Stimulated activated CD8-positive, alpha-beta memory T cell treated with anti-CD3 and anti-CD28 coated beads, Interleukin-12 subunit alpha, Interleukin-12 subunit beta, amount 100 ng/mL, for 24 hours (primary cell): ENCODE data around the gene CAPN10.
"Not testable (repeated sequence)": the region's sequence is repeated elsewhere in the genome, so short reads cannot be mapped to it uniquely, and the experiment has no call there.

Source experiments
- DNase-seq: peaks from one replicate; pipeline ENCODE4 v3.0.0-alpha.2; 2020; ENCODE audit errors: extremely low read depth

The CAPN10 gene

GRCh38 chr2:240563231-240563630 lies 23.3 kb upstream of the CAPN10 start:
- not testable (repeated sequence) for DNase-seq

DNA sequence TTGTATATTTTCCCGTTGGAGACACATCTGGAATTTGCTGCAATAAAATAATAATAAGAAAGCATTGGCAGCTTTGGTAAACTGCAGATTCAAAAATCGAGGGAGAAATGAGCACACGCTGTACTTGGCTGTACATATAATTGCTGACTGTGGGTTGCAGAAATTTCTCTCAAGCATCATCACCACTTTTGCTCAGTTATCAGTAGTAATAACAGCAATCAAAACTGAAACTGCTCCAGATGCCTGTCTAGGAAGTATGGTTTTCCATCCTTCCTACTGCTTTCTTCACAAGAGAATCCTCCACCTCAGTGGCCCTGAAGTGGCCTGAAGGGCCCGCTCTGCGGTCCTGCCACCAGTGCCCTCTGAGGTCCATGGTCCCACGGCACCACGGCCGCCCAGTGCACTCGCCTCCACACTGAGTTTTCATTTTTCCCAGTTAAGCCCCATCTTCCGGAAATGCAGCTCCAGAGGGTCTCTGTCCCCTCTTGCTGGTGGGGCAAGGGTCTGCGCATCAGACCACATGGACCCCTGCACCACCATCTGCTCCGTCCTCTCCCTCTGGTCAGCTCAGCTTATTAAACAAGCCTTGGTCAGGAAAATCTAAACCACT lies 22.5 kb upstream of the CAPN10 start:
- DNase-seq, result no peak

- DNase-seq, result no peak
Measured at GRCh38 chr2:240564561-240565332, 21.8 kb upstream of the CAPN10 start.

- DNase-seq, result peak; percentile 79
Measured at GRCh38 chr2:240565333-240566202, 21.0 kb upstream of the CAPN10 start.

DNA sequence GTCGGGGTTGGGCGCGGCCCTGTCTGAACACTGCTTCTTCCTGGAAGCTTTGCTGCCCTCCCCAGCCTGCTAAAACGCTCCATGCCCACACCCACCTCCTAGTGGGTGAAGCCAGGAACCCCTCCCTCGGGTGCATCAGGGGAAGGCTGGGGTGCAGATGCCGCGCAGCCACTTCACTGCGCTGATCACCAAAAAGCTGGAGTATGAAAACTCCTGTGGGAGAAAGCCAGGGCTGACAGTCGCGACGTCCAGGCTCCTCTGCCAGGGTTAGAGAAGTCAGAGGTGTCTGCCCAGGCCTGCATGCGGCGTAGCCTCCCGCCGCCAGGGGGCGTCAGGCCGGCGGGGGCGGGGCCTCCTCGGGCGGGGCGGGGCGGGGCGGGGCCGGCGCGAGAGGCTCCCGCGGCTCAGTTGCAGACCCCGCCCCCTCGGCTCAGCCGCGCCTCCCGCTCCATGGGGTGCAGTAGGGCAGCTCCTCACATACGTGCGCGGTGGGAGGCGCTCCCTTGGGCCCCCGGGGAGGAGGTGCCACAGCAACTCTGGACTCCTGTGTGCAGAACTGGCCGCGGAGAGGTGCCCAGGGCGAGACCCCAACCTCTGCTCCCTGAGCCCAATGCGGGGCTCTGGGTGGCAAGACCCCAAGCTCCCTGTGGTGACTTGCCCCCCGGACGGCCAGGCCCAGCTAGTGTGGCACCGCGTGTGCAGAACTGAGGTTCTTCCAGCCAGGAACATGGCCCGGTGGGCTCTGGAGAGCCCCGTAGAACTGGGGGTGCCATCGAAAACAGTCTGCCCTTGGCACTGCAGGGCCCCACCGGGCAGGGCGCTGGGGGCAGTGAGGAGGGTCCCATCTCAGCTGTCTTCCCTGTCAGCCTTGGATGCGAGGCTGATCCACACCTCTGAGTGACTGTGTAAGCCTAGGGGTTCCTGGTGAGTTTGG lies 20.1 kb upstream of the CAPN10 start:
- peak; percentile 92 for DNase-seq

DNA sequence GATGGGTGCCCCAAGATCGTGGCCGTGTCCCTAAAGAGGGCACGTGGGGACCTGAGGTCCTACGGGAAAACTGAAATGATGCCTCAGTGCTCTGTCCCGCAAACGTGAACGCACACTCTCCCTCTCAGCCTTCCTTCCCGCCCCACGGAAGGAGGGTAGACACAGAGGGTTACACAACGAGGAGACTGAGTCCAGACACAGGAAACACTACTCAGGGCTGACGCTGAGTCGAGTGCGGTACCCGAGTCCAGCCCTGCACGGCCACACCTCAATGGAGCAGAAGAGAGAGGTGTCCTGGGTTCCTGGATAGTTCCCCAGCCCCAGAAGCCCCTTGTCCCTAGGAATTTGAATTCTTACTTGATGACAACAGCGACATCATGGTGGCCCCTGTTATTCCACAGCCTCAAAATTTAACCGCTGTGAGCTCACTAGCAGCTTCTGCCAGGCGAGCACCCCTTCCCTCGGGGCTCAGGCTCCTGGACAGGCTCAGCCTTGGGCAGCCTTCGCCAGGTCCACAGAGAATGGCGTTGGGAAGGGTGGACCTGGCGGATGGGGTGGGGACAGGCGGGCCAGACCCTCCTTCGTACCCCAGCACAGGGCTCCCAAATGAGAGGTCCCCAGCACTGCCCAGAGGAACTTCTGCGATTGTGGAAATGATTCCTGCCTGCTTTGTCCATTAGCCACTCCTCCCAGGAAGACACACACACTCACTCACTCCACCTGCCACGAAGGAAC lies 19.2 kb upstream of the CAPN10 start:
- DNase-seq, result no peak

DNA sequence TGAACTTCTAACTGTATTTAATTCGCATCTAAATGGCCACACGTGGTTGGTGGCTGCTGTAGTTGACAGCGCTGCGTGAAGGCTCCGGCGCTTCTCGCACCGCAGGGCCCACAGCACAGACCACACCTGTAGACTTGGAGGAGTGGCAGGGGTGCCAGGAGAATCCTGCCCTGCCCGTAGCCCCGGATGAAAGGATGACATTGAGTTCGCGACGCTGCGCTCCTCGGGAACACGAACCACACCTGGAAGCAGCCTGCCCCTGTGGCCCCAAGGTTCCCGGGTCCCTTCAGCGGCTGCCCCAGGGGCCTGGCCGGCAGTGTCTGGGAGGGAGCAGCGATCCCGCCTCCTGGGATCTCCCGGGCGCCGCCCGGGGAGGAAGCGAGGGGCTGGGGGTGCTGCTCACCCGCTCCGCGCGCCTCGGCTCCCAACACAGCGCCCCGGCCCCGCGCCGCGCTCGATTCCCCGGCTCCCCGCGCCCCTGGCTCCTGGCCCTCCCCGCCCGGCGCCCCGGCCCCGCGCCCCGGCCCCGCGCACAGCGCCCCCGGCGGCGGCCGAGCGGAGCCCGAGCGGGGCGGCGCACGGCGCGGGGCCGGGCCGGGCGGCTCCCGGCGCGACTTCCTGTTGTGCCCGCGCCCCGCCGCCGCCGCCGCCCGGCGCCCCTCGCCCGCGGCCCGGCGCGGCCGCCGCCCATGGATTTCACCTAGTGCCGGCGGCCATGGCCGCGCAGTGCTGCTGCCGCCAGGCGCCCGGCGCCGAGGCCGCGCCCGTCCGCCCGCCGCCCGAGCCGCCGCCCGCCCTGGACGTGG lies 18.5 kb upstream of the CAPN10 start, which contains the start of gene RNPEPL1:
Gene RNPEPL1, plus strand, starts transcription at position 613 of the 806 bp plus-strand sequence. Its CDS starts 103 bp downstream, at position 716.
- DNase-seq, result no peak

GRCh38 chr2:240568678-240569522 lies 17.6 kb upstream of the CAPN10 start:
- no peak for DNase-seq

DNA sequence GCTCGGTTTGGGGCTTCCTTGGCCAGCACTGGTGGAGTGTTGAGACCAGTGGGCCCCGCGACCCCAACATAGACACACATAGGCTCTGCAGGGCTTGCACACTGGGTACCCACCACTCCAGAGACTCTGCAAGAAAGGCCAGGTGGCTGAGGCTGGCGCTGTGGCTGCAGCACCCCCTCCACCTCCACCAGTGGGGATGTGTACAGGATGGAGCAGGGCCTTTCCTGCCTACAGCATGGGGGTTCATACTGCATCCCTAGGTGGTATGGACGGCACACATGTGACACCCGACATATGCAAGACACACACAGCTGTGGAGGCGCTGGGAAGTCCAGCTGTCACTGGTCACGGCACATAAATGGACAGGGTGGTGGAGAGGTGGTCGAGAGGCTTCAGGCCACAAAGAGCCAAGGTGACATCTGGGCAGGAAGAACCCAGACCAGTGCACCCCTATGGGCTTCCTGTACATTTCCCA lies 17.0 kb upstream of the CAPN10 start:
- no peak for DNase-seq

- DNase-seq, result no peak
Measured at GRCh38 chr2:240569998-240570530, 16.5 kb upstream of the CAPN10 start.

GRCh38 chr2:240570531-240571313 lies 15.8 kb upstream of the CAPN10 start:
- DNase-seq, result no peak

GRCh38 chr2:240571314-240571973 lies 15.1 kb upstream of the CAPN10 start:
- no peak for DNase-seq

- no peak for DNase-seq
Measured at GRCh38 chr2:240572141-240573031, 14.1 kb upstream of the CAPN10 start.

DNA sequence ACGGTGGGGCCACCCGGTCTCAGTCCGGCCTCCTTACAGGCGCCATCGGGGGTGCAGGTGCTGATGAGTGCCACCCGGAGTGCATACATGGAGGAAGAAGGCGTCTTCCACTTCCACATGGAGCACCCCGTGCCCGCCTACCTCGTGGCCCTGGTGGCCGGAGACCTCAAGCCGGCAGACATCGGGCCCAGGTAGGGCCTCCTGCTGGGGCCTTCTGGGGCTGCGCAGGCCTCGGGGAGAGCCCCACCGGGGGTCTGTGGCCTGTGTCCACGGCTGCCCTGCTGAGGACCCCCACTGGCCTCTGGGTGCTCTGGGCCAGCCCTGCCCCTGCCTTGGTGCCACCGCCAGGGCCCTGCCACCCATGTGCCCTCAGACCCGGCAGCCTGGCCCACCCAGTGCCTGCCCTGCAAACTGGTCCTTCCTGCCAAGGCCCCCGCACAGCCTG lies 13.4 kb upstream of the CAPN10 start:
- DNase-seq, result no peak

DNA sequence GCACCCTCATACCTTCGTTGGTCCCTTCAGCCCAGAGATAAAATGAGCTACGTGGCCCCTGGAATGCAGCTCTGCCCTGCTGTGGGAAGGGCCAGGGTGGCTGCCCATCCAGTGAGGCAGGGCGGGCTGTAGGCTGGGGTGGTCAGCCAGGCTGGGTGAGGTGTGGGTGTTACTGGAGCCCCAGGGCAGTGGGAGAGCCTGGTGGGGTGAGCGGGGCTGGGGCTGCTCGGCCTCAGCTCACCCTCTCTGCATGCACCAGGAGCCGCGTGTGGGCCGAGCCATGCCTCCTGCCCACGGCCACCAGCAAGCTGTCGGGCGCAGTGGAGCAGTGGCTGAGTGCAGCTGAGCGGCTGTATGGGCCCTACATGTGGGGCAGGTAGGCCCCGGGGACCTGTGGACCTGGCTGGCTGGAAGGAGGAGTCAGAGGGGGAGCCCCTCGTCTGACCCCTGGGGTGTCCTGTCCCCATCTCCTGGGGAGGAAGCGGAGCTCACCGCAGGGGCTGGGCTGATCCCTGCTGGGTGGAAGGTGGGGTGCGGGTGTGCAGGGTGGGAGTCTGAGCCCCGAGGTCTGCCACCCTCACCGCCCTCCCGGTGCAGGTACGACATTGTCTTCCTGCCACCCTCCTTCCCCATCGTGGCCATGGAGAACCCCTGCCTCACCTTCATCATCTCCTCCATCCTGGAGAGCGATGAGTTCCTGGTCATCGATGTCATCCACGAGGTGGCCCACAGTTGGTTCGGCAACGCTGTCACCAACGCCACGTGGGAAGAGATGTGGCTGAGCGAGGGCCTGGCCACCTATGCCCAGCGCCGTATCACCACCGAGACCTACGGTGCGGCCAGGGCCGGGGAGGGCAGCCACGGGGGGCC lies 12.8 kb upstream of the CAPN10 start:
- no peak for DNase-seq
